ENCODE results near the gene RMND1. TPM values are rescaled to one million over a fixed set of nuclear protein-coding genes. Genes with fewer than 3 reads are reported as not detected.

RMND1 gene
- total RNA-seq, 1 experiment from 2014 or later: 27.0 TPM

DNA sequence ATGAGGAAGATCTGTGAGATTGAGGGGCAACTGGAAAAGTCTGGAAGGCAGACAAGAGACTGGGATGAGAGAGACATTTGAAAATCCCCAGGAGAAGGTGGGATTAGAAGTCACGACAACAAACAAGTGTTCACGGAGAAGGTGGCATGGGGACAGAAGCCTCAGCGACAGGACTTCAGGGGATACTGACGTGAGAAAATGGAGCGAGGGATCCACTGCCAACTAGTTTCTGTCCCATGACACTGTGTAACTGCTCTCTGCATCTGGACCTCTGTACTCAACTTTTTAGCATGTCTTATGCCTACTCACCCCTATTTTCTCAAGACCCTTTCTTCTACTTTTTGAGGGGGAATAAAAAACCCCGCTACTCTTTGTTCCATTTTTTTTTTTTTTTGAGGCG, 42.2 kb downstream of the RMND1 start:
- Mint-ChIP-seq H3K27me3 (ENCODE audit: low read depth) (no peaks in the 10 kb centered on the region), H3K36me3 (ENCODE audit: insufficient read depth in 1 of 3, low read depth in 3 of 3) (peaks cover 37 to 72% (median 42%) of the 10 kb centered on the region in 3 experiments), H3K4me3 (no peak overlapping the region), H3K9me3 (no peaks in the 10 kb centered on the region; a peak in 1 of 5 replicates), H3K4me1 (no peaks in the 10 kb centered on the region), H3K27ac (peak overlapping the region in 2 of 3 experiments; percentile 37 to 56; a peak in 3 of 7 replicates)
- Histone ChIP-seq H3K23ac (ENCODE audit: insufficient read length, low read depth, low read length) (no peak overlapping the region), H3K4me1 (ENCODE audit: insufficient read depth, low read length) (no peaks in the 10 kb centered on the region), H3K4ac (ENCODE audit: low read depth, low read length) (no peak overlapping the region), H2AFZ (ENCODE audit: low read length) (no peak overlapping the region), H4K8ac (replicated peaks; ENCODE audit: insufficient read length, low read depth, low read length) (no peak overlapping the region), H3K9ac (ENCODE audit: extremely low read depth, insufficient read length, low read length) (no peak overlapping the region), H2BK120ac (ENCODE audit: low read depth, low read length, poor library complexity, severe bottlenecking) (no peak overlapping the region), H4K20me1 (ENCODE audit: control insufficient read depth, insufficient read depth, insufficient read length) (no peaks in the 10 kb centered on the region), H2BK15ac (ENCODE audit: low read depth, low read length) (no peak overlapping the region), H3K27me3 (ENCODE audit: insufficient read depth, low read length) (no peaks in the 10 kb centered on the region), H2BK5ac (ENCODE audit: insufficient read length, low read length) (no peak overlapping the region), H3K14ac (ENCODE audit: insufficient read depth, low read length) (no peak overlapping the region), H2AK5ac (ENCODE audit: insufficient read length, low read length) (no peak overlapping the region), H4K5ac (ENCODE audit: insufficient read length, low read depth, low read length) (no peak overlapping the region), H3K79me1 (ENCODE audit: insufficient read depth, low read depth, low read length, poor library complexity, severe bottlenecking) (no peaks in the 10 kb centered on the region), H2BK12ac (ENCODE audit: insufficient read length, low read depth, low read length) (no peak overlapping the region), H2BK20ac (ENCODE audit: low read depth, low read length, poor library complexity, severe bottlenecking) (no peak overlapping the region), H3K18ac (ENCODE audit: insufficient read length, low read depth, low read length) (no peak overlapping the region), H3K56ac (ENCODE audit: insufficient read length, low read depth, low read length) (no peak overlapping the region), H3T11ph (ENCODE audit: low read length) (no peak overlapping the region), H3K27ac (ENCODE audit: insufficient read length, low read depth, low read length) (no peak overlapping the region), H4K91ac (ENCODE audit: insufficient read length, low read depth, low read length) (no peak overlapping the region), H3K23me2 (ENCODE audit: insufficient read length, low read depth, low read length, poor library complexity, severe bottlenecking) (no peaks in the 10 kb centered on the region), H3K79me2 (ENCODE audit: insufficient read depth, low read length) (no peaks in the 10 kb centered on the region), H3K4me2 (ENCODE audit: insufficient read depth, insufficient read length, low read length) (no peak overlapping the region), H3K9me3 (ENCODE audit: control insufficient read depth, low read depth, low read length) (no peaks in the 10 kb centered on the region)
- no peak for TF ChIP-seq CTCF (conservative IDR thresholded peaks at IDR 0.05)
- no CpG with 5 or more reads among the region's 7 CpGs for WGBS (ENCODE audit: extremely low coverage, insufficient read length, low lambda C conversion rate)
- DNase-seq: no peak

Measured in H9 (cell line).